ENCODE measurements around the gene PLEKHH1.

The PLEKHH1 gene

GRCh38 chr14:67497216-67497615 is 35.9 kb upstream of the PLEKHH1 start:
- TF ChIP-seq POLR2A (IDR thresholded peaks at IDR 0.05; ENCODE audit: low read depth, low read length): no peak
- DNase-seq (ENCODE audit: insufficient read length, low spot score): no peak
- no peak for FAIRE-seq

- no peak for FAIRE-seq
- TF ChIP-seq POLR2A (IDR thresholded peaks at IDR 0.05; ENCODE audit: low read depth, low read length): no peak
- DNase-seq (ENCODE audit: insufficient read length, low spot score): no peak
These were observed 35.4 kb upstream of the PLEKHH1 start for GRCh38 chr14:67497716-67498115.

- TF ChIP-seq POLR2A (IDR thresholded peaks at IDR 0.05; ENCODE audit: low read depth, low read length): no peak
- FAIRE-seq: no peak
These were observed 32.1 kb upstream of the PLEKHH1 start for GRCh38 chr14:67500981-67501380.

GRCh38 chr14:67501670-67502069 is 31.4 kb upstream of the PLEKHH1 start:
- no peak for DNase-seq (ENCODE audit: insufficient read length, low spot score)
- no peak for FAIRE-seq

More at GRCh38 chr14:67500981-67501380, 32.1 kb upstream of the PLEKHH1 start:
- DNase-seq (ENCODE audit: insufficient read length, low spot score): no peak

GRCh38 chr14:67502867-67503266 is 30.2 kb upstream of the PLEKHH1 start:
- FAIRE-seq (no peak), DNase-seq (ENCODE audit: insufficient read length, low spot score) (no peak)
- TF ChIP-seq POLR2A (IDR thresholded peaks at IDR 0.05; ENCODE audit: low read depth, low read length): no peak

More at GRCh38 chr14:67501670-67502069, 31.4 kb upstream of the PLEKHH1 start:
- TF ChIP-seq POLR2A (IDR thresholded peaks at IDR 0.05; ENCODE audit: low read depth, low read length): no peak

GRCh38 chr14:67503331-67503730 is 29.8 kb upstream of the PLEKHH1 start:
- TF ChIP-seq POLR2A (IDR thresholded peaks at IDR 0.05; ENCODE audit: low read depth, low read length): no peak
- FAIRE-seq: no peak
- DNase-seq (ENCODE audit: insufficient read length, low spot score): no peak

GRCh38 chr14:67505254-67505653 is 27.8 kb upstream of the PLEKHH1 start:
- TF ChIP-seq POLR2A (IDR thresholded peaks at IDR 0.05; ENCODE audit: low read depth, low read length): no peak
- DNase-seq (ENCODE audit: insufficient read length, low spot score) (no peak), FAIRE-seq (no peak)

GRCh38 chr14:67508956-67509355 is 24.1 kb upstream of the PLEKHH1 start:
- DNase-seq (ENCODE audit: insufficient read length, low spot score): no peak
- no peak for FAIRE-seq
- no peak for TF ChIP-seq POLR2A (IDR thresholded peaks at IDR 0.05; ENCODE audit: low read depth, low read length)

GRCh38 chr14:67510121-67510520 is 23.0 kb upstream of the PLEKHH1 start:
- no peak for DNase-seq (ENCODE audit: insufficient read length, low spot score)
- no peak for FAIRE-seq
- no peak for TF ChIP-seq POLR2A (IDR thresholded peaks at IDR 0.05; ENCODE audit: low read depth, low read length)

GRCh38 chr14:67510836-67511235 is 22.3 kb upstream of the PLEKHH1 start:
- peak; percentile 82 for FAIRE-seq
- DNase-seq (ENCODE audit: insufficient read length, low spot score): no peak

GRCh38 chr14:67512463-67513310 is 20.4 kb upstream of the PLEKHH1 start:
- DNase-seq (ENCODE audit: insufficient read length, low spot score): no peak
- FAIRE-seq: no peak
- TF ChIP-seq POLR2A (IDR thresholded peaks at IDR 0.05; ENCODE audit: low read depth, low read length): no peak

More at GRCh38 chr14:67510836-67511235, 22.3 kb upstream of the PLEKHH1 start:
- no peak for TF ChIP-seq POLR2A (IDR thresholded peaks at IDR 0.05; ENCODE audit: low read depth, low read length)

GRCh38 chr14:67513631-67514108 is 19.4 kb upstream of the PLEKHH1 start:
- FAIRE-seq (no peak), DNase-seq (ENCODE audit: insufficient read length, low spot score) (no peak)
- no peak for TF ChIP-seq POLR2A (IDR thresholded peaks at IDR 0.05; ENCODE audit: low read depth, low read length)

- no peak for TF ChIP-seq POLR2A (IDR thresholded peaks at IDR 0.05; ENCODE audit: low read depth, low read length)
- FAIRE-seq: no peak
- no peak for DNase-seq (ENCODE audit: insufficient read length, low spot score)
These were observed 18.9 kb upstream of the PLEKHH1 start for GRCh38 chr14:67514203-67514607.

GRCh38 chr14:67514650-67515385 is 18.3 kb upstream of the PLEKHH1 start:
- no peak for TF ChIP-seq POLR2A (IDR thresholded peaks at IDR 0.05; ENCODE audit: low read depth, low read length)
- DNase-seq (ENCODE audit: insufficient read length, low spot score): peak; percentile 45

More at GRCh38 chr14:67514650-67515385, 18.3 kb upstream of the PLEKHH1 start:
- FAIRE-seq: no peak

Data from H54 (cell line).